CMK (cell line): ENCODE results near the gene USP40.

Experiments used
- DNase-seq: peaks from one replicate; pipeline ENCODE4 v3.0.0-alpha.2; 2010; ENCODE audit warnings: low read depth

The USP40 gene

GRCh38 chr2:233556881-233557736 lies 9.5 kb downstream of the USP40 start:
- DNase-seq, result no peak

- DNase-seq, result no peak
Measured at GRCh38 chr2:233553366-233553765, 13.2 kb downstream of the USP40 start.

DNA sequence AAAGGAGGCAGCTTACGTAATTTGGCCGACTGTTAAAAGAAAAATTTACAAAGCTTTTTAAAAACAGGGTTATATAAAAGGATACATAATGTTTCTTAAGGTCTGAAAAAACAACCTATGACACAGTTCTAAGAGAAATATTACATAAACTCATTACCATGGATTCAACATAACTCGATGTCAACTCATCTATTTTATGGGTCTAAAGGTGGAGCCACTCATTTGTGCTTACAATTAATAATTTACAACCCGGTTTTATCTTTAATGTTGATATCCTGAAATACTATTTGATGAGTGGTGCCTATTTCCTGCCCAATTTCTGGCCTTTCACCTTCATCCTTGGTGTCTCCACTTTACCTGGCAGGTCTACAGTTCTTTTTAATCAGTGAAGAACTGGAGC lies 15.1 kb downstream of the USP40 start:
- DNase-seq, result no peak

GRCh38 chr2:233546774-233547173 lies 19.8 kb downstream of the USP40 start:
- DNase-seq, result no peak

- DNase-seq, result no peak
Measured at GRCh38 chr2:233546101-233546500, 20.5 kb downstream of the USP40 start.

DNA sequence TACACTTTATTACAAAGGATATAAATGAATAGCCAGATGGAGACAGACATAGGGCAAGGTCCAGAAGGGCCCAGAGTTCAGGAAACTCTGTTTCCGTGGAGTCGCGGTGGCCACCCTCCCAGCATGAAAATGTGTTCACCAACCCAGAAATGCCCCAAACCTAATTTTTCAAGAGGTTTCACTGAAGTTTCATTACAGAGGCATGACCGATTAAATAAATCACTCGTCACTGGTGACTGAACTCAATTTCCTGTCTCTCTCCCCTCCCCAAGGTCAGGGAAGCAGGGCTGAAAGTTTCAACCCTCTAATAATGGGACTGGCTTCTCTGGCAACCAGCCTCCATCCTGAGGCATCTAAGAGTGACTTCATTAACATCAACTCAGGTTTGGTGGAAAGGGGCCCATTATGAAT lies 22.4 kb downstream of the USP40 start:
- DNase-seq, result no peak

DNA sequence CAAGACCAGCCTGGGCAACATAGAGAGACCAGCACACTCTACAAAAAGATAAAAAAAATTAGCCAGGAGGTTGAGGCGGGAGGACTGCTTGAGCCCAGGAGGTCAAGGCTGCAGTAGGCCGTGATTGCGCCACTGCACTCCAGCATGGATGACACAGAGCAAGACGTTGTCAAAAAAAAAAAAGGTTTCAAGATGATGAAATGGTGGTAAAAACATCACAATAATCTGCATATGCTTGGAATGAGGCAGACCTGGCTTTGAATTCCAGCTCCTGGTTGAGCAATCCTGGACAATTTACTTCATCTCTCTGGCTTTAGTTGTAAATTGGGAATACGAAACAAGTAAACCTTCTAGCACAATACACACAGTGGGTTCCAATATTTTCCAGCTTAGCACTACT lies 24.1 kb downstream of the USP40 start:
- DNase-seq, result no peak

DNA sequence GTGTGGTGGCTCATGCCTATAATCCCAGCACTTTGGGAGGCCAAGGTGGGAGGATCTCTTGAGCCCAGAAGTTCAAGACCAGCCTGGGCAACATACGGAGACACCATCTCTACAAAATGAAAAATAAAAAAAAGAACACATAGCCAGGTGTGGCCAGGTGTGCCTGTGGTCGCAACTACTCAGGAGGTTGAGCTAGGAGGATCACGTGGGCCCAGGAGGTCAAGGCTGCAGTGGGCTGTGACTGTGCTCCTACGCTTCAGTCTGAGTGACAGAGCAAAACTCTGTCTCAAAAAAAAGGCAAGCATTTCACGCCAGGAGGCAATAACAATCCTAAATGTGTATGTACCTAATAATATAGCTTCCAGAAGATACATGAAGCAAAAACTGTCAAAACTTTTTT lies 27.8 kb downstream of the USP40 start:
- no peak for DNase-seq

DNA sequence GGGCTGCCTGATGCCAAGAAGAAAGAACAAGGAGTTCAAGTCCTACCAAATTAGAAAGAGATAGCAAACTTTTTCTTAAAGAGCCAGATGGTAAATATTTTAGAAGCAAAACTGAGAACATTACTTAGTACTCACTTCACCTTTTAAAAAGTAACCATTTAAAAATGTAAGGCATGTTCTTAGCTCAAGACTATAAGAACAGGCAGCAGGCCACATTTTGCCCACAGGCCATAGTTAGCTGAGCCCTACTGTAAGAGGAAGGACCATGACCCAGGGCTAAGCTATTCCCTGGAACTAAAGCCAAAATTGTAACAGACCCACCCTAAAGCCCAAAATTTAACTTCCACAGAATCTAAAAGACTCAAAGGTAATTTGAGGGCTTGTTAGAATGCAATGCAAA lies 31.3 kb downstream of the USP40 start:
- no peak for DNase-seq

DNA sequence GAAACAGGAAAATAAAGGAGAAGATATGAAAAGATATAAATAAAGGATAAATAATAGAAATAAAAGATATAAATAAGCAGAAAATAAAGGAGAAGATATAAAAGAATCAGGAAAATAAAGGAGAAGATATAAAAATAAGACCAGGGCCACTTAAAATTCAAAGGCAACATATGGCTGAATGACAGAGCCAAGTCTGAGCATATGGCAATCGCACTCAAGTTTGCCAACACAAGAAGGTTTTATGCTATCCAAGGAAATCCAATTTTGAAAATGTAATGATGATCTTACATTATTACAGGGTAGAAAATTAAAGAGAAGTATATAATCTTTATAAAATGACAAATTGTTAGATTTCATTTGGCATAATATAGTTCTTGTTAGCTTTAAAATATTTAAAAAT lies 33.6 kb downstream of the USP40 start:
- no peak for DNase-seq

DNA sequence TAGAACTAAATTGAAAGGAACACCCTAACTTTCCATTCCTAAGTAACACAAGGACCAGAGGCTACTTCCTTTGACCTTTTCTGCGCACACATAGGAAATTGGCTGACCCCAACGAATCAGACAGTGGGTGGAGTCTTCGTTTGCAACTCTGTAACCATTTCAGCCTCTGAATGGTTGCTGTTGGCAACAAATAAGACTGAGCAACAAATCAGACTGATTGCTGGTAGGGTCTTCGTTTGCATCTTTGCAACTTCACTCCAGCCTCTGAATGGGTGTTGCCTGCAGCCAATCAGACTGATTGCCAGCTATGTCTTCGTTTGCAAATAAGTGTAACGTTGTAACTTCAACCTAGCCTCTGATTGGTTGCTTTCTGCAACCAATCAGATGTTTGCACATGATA lies 34.6 kb downstream of the USP40 start:
- DNase-seq, result no peak

DNA sequence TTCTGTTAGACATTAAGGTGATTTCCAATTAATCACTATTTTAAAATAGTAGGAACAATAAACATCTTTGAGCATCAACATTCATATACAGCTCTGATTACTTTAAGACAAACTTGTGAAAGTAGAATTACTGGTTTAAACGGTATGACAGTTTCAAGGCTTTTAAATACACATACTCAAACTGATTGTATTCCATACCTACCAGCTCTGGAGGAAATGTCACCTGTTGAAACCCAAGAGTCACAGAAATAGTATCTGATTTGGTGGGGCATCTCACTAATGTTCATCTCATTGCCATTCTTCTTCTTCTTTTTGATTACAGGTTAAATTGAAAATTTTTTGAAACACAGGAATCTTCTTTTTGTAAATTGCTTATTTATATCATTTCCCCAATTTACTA lies 36.2 kb downstream of the USP40 start:
- DNase-seq, result no peak

GRCh38 chr2:233528182-233528581 lies 38.4 kb downstream of the USP40 start:
- DNase-seq, result no peak

DNA sequence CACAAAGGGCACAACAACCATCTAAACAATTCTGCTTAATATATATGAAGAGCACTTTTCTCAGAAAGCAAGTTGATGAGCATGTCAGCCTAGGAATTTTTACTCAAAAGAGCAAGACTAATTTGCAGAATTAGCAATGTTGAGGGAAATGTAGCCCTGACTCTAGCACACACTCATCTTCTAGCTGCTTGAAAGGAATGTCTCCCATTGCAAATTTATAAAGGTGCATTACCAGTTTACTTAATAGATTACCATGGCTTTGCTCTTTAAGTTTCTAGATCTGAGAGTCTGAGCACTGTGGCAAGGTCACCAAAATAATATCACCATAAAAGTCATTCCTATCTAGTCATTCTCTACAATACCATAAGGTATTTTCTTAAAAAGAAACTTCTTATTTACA lies 40.8 kb downstream of the USP40 start:
- DNase-seq, result no peak

GRCh38 chr2:233519787-233520611 lies 46.6 kb downstream of the USP40 start:
- DNase-seq, result no peak

DNA sequence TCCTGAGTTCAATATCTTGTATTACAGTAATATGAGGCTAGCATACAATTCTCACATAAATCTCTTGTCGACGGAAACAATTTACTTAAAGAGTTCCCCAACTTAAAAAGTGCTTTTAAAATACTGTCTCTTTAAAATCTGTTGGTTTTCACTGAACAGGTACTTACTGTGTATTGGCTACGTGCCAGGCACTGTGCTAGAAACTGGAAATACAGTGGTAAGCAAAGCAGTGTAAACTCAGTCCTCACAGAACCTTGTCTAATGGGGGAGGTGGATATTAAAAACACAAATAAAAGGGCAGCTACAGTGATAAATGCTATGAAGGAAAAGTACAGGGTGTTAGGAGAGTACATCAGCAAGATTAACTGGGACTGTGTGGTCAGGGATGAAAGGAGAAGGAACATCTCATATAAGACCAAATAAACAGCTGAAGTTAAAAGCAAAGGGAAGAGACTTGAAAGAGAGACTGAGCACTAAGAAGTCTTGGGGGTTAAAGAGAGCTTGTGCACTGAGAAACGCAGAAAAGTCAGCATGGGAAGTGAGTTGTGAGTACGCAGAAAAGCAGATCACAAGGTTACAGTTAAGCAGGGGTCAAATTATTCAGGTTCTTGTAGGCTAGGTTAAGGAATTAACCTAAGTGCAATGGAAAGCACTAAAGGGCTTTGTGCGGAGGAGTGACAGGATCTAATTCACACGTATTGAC lies 52.5 kb downstream of the USP40 start:
- DNase-seq, result no peak

DNA sequence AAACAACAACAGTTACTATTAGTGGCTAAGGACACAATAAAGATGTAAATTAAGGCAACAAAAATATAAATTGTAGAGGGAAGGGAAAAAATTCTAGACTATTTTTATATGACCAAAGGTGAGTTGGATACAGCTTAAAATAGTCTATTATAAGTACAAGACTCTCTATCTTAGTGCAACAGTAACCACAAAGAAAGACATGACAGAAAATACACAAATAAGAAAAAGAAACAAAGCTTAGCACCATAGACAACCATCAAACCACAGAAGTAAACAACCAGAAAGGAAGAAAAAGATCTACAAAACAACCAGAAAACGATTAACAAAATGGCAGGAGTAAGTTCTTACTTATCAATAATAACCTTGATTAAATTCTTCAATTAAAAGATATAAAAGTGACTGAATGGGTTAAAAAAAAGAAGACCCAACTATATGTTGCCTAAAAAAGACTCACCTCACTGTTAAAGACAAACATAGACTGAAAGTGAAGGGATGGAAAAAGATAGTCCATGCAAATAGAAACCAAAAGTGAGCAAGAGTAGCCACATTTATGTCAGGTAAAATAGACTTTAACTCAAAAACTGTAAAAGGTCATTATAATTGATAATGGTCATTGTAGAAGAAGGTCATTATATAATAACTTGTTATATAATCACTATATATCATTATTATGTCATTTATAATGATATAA lies 62.5 kb downstream of the USP40 start:
- no peak for DNase-seq

DNA sequence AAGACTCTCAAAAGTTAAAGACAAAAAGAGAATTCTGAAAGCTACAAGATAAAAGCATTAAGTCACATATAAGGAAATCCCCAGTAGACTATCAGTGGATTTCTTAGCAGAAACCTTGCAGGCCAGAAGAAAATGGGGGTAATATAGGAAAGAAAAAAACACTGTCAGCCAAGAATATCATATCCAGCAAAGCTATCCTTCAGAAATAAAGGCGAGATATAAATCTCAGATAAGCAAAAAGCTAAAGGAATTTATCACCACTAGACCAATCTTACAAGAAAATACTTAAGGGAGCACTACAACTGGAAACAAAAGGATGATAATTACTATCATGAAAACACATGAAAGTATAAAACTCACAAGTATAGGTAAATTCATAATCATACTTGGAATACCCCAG lies 63.1 kb downstream of the USP40 start:
- no peak for DNase-seq

DNA sequence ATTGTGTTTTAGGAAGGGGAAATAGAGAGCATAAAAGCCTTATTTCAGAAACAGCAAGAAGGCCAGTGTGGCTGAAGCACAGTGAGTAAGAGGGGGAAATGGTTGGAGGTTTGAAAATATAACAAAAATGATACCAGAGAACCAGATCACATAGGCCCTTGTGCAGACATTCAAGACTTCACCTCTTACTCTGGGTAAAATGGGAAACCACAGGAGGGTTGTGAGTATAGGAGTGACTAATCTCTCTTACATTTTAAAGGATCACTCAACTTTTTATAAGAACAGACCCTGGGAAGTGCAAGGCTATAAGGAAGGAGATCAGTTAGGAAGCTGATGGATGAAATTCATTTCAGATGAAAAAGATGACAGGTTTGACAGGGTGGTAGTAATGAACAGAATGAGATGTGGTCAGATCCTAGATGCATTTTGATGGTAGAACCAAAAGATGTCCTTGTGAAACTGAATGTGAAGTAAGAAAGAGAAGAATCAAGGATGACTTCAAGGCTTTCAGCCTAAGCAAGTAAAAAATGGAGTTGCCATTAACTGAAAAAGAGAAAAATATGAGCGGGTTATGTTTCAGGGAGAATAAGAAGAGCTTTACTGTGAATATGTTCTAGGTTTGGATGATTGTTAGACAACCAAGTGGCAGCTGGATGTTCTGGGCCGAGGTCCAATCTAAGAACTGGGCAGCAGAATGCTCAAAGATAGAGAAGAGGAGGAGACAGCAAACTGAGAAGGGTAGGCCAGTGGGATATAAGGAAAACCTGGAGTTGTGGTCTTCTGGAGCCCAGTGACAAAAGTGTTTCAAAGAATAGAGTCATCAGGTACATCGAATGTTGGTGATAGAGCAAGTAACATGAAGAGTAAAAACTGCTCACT lies 65.1 kb downstream of the USP40 start:
- no peak for DNase-seq

DNA sequence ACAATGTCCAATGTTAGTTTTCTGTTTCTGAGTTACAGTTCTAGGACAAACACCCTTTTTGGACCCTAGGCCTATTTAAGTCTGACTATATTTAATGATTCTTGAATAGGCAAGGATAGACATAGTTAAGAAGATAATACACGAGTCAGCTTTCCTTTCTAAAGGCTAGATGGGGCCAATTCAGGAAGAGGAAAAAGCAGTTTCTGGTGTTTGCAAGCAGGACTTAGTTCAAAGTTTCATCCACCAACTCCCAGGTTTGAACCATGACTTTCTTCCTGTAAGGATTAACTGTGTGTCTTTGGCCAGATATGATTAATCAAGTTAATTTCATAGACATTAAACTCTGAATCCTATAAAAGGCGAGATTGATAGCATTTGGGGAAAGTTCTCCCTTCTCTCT lies 66.7 kb downstream of the USP40 start:
- DNase-seq, result no peak

DNA sequence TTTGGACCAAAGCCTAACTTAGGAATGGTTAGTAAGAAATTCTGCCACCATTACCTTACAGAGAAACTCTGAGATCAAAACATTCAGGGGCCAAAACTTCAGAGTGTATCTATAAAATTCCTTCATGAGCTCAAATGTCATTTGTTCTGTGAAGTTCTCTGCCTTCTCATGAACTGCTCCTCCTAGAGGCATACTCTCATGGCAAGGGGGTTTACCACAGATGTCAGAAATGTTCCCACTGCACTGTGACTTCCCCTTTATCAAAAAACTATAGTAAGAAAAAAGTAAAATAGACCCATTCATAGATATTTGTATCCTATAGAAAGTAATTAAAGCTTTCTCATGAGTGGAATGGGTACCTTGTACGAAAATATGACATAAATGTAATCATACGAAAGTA lies 68.5 kb downstream of the USP40 start:
- no peak for DNase-seq
